ENCODE data around the gene ITGB1BP2. TPM values are rescaled to one million over a fixed set of nuclear protein-coding genes. Genes with fewer than 3 reads are reported as not detected.

ITGB1BP2 gene
- 0.85 and 3.6 TPM in 2 replicates for total RNA-seq

GRCh38 chrX:71301195-71301924 lies at the start of gene ITGB1BP2:
ITGB1BP2 (plus strand) TSS chrX:71301750; CDS start chrX:71301807, 57 bp downstream.

GRCh38 chrX:71254092-71254963 lies 47.2 kb upstream of the ITGB1BP2 start, which contains the start of gene ZMYM3:
ZMYM3 (minus strand) TSS chrX:71254140; CDS start chrX:71253255, 885 bp downstream.

DNA sequence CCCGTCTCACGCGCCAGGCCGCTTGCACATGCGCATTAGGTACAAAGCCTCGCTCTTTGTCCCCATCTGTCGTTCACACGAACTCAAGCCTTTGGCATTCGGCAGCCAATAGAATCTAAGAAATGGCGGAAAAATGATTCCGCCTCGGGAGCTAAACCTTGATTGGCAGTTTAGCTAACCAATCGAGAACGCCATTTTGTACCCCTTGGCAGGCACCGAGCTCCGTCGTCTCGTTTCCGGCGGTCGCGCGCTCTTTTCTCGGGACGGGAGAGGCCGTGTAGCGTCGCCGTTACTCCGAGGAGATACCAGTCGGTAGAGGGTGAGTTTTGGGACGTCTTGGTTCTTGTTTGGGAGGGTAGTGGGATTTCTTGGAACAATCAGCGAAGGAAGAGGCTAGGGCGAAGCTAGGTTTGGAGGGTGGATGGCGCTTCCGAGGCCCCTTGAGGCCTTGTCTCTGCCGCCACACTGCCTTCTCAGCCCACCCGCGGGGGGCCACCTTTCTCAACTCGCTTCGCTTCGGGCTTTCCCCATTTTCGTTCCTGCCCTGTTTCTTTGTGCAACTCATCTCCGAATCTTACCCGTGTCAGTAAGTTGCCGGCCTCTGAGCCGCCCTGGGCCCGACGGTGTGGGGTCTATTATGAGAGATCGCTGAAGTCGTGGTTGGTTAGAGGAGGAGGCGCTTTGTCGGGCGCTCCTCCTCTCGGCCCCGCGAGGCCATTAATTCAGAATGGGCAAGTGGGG lies 18.0 kb upstream of the ITGB1BP2 start, which contains the start of gene NONO:
TSS of gene NONO (plus strand) at position 233 of the 741 bp plus-strand sequence. CDS start 7,003 bp downstream, outside the sequence.

Other genes starting within 250 kb of the ITGB1BP2 start
- 57.5 and 62.0 TPM in 2 replicates for gene SNX12, start 233.4 kb upstream of the ITGB1BP2 start, total RNA-seq
- gene FOXO4, start 205.9 kb upstream of the ITGB1BP2 start, total RNA-seq: 4.6 and 6.7 TPM in 2 replicates
- not detected in 2 replicates for gene CXorf65, start 195.0 kb upstream of the ITGB1BP2 start, total RNA-seq
- gene IL2RG, start 190.2 kb upstream of the ITGB1BP2 start, total RNA-seq: not detected in 2 replicates
- 23.2 and 23.9 TPM in 2 replicates for gene MED12, start 183.2 kb upstream of the ITGB1BP2 start, total RNA-seq
- gene NLGN3, start 156.9 kb upstream of the ITGB1BP2 start, total RNA-seq: under 0.01 and 0.18 TPM in 2 replicates
- not detected in 2 replicates for gene GJB1, start 78.5 kb upstream of the ITGB1BP2 start, total RNA-seq
- gene ZMYM3, start 47.6 kb upstream of the ITGB1BP2 start, total RNA-seq: 6.4 and 8.9 TPM in 2 replicates
- 387 and 421 TPM in 2 replicates for gene NONO, start 18.1 kb upstream of the ITGB1BP2 start, total RNA-seq
- gene TAF1, start 64.6 kb downstream of the ITGB1BP2 start, total RNA-seq: 35.7 and 43.3 TPM in 2 replicates
- 63.3 and 78.9 TPM in 2 replicates for gene OGT, start 231.4 kb downstream of the ITGB1BP2 start, total RNA-seq